GM10847 (cell line): ENCODE results near the gene ZBTB39.

Experiments
- POLR2A ChIP-seq: IDR thresholded peaks from 2 replicates; pipeline ENCODE4 v1.6.1; 2011; ENCODE audit not compliant: insufficient read length; ENCODE audit errors: extremely low read depth

The ZBTB39 gene, protein sequence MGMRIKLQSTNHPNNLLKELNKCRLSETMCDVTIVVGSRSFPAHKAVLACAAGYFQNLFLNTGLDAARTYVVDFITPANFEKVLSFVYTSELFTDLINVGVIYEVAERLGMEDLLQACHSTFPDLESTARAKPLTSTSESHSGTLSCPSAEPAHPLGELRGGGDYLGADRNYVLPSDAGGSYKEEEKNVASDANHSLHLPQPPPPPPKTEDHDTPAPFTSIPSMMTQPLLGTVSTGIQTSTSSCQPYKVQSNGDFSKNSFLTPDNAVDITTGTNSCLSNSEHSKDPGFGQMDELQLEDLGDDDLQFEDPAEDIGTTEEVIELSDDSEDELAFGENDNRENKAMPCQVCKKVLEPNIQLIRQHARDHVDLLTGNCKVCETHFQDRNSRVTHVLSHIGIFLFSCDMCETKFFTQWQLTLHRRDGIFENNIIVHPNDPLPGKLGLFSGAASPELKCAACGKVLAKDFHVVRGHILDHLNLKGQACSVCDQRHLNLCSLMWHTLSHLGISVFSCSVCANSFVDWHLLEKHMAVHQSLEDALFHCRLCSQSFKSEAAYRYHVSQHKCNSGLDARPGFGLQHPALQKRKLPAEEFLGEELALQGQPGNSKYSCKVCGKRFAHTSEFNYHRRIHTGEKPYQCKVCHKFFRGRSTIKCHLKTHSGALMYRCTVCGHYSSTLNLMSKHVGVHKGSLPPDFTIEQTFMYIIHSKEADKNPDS

DNA sequence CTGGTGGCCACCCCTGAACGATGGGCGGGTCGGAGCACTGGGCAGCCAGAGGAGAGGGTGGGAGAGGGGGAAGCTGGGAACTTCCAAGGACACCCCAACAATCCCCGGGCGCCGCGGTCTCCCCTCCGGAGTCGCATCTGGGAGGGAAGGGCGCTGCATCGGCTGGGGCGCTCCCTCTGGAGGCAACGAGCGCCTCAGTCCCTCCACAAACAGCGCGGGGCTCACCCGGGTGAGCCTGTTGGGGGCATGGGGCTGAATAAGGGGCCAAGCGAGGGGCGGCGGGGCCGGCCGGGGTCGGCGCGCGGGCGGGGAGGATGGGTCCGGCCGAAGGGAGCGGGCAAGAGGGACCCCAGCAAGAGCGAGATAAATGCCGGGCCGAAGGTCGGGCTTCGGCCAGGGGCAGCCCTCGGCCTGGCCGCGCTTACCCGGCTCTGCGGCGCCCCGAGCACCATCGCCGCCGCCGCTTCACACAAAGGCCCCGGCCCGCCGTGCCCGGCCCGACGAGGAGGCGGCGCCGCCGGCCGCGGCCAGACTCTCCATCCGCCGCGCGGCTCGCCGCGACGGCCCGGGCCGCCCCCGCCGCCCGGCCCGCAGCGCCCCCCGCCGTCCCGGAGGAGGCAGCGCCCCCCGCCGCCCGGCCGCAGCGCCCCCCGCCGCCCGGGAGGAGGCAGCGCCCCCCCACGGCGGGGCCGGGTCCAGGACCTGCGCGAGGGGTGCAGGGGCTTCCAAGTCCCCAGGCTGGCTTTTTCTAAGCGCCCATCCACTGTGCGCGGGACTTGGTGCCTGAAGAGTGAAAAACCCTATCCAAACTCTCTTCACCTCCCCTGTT is at the start of gene ZBTB39:
Gene ZBTB39, minus strand, starts transcription at position 567 of the 829 bp plus-strand sequence. CDS start 1,629 bp downstream, outside the sequence.
- peak; percentile 65 for TF ChIP-seq POLR2A

- no peak for TF ChIP-seq POLR2A
Observed at GRCh38 chr12:57055824-57056223, 49.5 kb upstream of the ZBTB39 start.

DNA sequence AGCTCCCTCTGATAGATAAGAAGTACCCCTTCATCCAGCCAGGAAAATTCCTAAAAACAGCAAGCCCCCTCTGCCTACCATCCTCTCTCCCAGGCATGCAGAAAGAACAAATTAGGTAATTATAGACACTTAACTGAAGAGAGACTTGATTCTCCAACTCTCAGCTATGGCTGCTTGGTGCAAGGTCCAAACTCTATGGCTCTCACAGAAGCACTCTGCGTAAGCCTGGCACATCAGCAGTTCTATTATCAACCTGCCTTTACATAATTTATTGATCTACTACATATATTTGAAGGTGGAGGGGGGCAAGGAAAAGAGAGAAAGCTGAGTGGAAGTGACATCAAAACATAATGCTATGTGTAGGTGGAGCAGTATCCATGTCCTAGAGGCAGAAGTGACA is 44.7 kb upstream of the ZBTB39 start:
- no peak for TF ChIP-seq POLR2A

DNA sequence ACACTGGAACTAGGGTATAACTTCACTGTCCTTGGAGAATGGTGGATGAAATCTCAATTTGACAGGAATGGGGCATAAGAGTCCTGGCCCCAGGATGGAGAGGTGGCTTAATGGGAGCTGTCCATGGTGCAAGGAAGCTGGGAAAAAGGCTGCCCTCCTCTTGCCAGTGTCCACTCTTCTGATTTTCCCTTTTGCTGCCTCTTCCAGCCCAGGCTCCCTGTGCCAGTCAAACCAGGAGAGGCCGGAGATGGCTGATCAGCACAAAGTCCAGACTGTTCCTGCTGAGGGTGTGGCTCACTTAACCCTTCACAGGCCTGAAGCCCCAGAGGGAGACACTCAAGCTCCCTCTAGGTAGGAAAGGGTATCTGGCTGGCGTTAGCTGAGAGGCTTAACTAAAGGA is 43.5 kb upstream of the ZBTB39 start, which contains the start of gene MYO1A:
Gene MYO1A, minus strand, starts transcription at position 240 of the 400 bp plus-strand sequence. CDS start 1,806 bp downstream, outside the sequence.
- no peak for TF ChIP-seq POLR2A

DNA sequence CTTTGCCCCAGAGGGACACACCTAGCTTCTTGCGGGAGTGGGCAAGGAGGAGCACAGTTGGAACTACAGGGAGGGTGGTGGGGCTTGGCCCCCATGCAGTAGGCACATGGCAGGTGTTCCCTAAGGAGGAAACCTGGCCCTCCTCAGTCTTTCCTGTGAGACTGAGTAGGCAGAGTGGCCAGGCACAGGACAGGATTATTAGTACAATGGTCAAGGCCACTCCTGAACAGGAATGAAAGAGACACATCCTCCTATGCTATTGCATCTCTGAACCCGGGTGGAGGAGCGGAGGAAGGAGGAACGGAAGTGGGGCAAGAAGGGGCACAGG is 42.7 kb upstream of the ZBTB39 start:
- no peak for TF ChIP-seq POLR2A

- no peak for TF ChIP-seq POLR2A
Observed at GRCh38 chr12:57048423-57049118, 42.2 kb upstream of the ZBTB39 start.

- no peak for TF ChIP-seq POLR2A
Observed at GRCh38 chr12:57047981-57048380, 41.6 kb upstream of the ZBTB39 start.

DNA sequence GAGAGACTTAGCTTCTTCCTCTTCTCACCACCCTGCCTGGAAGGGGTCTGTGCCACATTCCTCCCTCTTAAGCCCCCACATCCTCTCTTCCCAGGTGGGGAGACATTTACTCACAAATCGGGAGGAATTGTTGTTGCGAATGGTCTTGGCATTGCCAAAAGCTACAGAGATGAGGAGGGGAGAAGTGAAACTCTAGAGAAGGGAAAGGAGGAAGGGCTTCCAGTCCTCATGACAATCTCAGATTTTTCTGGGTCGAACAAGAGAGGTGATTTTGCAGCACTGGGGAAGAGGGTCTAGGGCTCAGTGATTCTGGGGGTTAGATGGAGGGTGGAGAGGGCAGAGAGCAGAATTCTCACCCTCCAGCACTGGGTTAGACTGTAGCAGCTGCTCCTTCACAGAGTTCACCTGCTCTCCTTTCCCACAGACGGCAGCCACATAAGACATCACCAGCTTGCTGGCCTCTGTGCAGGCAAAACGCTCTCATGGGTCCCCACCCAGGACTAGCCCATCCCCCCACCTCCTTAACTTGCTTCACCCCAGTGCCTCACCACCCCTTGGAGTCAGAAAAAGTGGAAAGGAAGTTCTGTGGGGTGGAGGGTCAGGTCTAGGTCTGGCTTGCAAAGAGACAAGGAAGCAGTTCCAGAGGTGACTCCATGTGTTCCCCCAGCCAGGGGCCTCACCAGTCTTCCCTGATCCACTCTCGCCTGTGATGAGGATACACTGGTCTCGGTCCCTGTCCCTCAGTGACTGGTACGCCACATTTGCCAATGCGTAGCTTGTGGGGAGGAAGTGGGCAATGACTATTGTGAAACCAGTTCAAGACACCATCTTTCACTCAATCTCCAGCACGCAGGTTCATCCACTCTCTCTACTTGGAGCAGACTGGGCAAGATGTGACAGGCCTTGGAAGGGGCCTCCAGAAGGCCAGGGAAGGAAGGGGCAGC is 40.9 kb upstream of the ZBTB39 start:
- TF ChIP-seq POLR2A, result no peak

GRCh38 chr12:57046086-57046791 is 39.9 kb upstream of the ZBTB39 start:
- TF ChIP-seq POLR2A, result no peak

DNA sequence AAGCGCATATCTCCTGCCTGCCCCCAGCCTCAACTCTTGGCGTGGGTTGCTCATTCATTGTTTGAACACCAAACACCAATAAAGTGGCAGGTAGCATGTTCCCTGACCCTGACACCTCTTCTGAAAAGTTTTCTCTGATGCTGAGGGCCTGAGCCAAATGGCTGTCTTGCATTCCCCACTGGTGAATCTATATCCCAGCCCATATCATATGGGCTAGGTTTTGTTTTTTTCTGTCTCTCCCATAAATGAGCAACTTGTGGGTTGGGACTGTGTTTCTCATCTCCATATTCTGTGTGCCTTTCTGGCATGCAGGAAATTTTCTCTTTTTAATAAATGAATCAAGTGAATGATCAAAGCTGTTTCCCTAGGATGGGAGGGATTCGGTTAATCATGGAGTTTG is 38.5 kb upstream of the ZBTB39 start:
- no peak for TF ChIP-seq POLR2A

DNA sequence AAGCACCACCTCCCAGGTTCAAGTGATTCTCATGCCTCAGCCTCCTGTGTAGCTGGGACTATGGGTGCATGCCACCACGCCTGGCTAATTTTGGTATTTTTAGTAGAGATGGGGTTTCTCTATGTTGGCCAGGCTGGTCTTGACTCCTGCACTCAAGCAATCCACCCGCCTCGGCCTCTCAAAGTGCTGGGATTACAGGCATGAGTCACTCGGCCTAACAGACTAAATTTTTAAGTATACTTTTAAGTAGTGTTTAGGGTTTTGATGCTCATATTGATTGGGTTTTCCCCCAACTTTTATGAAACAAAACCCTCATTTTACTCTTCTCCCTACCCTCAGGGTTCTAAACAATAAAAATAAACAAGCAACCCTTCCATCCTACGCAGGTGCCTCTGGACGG is 38.1 kb upstream of the ZBTB39 start:
- no peak for TF ChIP-seq POLR2A

DNA sequence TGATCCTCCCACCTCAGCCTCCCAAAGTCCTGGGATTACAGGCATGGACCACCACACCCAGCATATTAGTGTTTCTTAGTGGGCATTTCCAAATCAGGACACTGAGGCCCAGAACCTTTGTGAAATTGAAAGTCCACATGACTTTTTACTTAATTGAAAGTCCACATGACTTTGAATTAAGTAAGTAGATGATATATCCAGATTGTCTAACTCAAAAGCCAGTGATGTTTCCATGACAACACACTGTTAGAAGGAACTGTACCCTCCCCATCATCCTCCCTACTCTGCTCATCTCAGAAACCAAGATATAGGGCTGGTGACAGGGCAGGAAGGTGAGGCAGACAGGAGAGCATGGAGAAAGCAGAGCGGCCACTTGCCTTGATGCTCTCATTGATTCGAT is 36.3 kb upstream of the ZBTB39 start:
- no peak for TF ChIP-seq POLR2A

DNA sequence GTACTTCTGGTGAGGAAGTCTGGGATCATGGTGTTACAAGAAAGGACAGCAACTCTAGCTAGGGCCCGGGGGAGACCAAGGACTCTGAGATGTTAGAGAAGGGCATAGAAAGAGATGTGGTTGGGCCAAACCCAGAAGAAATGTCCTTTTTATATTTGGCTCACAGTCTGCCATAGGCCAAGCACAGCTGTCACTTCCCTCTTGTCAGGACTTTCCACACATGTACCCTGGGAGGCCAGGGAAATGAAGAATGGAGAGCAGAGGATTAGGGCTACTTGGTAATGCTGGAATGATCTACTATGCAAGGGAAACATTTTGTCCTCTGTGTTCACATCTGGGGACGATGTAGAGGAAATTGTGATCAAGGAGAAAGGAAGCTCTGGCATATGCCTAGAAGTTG is 34.4 kb upstream of the ZBTB39 start:
- TF ChIP-seq POLR2A, result no peak
